ENCODE results near the gene CRABP1.
"Not testable (repeated sequence)": the region's sequence is repeated elsewhere in the genome, so short reads cannot be mapped to it uniquely, and the experiment has no call there.

The CRABP1 gene

DNA sequence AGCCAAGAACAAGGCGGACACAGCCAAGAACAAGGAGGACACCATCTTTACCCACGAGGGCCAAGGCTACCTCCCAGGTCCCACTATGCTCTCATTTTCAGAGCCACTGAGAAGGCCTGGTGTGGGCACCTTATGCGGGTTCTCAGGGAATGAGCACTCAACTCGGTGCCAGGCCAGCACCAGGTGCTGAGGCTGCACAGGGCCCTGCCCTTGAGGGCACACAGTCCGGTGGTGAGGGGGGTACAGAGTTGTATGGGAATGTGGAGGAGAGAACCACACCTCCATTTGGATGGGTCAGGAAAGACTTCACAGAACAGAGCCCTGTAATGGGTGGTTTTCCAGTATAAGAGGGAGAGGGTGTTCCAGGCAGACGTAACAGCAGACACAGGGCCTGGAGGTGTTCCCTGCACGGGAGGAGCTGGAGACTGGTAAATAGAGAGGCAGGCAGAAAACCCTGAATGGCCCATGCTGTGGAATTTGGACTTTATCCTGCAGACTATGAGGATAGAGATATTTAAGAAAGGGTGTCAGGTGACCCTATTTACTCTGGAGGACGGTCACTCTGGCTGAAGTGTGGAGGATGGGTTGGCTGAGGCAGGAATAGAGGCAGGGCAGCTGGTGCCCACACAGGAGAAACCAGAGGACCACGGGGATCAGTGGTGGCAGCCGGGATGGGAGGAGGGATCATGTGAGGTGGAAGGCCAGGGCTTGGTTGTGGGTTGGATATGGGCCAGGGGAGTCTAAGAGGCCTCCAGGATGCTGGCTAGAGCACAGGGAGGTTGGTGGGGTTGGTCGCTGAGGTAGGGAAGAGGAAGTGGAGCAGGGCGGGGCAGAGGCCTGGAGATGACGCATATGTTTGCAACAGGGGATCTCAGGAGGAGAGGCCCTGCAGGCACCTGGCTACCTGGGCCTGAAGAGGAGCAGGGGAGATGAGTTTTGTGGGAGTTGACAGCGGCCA, 34.6 kb downstream of the CRABP1 start:
- DNase-seq (ENCODE audit: low spot score) = no peak

DNA sequence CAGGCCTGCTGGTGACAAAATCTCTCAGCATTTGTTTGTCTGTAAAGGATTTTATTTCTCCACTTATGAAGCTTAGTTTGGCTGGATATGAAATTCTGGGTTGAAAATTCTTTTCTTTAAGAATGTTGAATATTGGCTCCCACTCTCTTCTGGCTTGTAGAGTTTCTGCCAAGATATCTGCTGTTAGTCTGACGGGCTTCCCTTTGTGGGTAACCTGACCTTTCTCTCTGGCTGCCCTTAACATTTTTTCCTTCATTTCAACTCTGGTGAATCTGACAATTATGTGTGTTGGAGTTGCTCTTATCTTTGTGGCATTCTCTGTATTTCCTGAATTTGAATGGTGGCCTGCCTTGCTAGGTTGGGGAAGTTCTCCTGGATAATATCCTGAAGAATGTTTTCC, 40.0 kb downstream of the CRABP1 start:
- not testable (repeated sequence) for DNase-seq (ENCODE audit: low spot score)

DNA sequence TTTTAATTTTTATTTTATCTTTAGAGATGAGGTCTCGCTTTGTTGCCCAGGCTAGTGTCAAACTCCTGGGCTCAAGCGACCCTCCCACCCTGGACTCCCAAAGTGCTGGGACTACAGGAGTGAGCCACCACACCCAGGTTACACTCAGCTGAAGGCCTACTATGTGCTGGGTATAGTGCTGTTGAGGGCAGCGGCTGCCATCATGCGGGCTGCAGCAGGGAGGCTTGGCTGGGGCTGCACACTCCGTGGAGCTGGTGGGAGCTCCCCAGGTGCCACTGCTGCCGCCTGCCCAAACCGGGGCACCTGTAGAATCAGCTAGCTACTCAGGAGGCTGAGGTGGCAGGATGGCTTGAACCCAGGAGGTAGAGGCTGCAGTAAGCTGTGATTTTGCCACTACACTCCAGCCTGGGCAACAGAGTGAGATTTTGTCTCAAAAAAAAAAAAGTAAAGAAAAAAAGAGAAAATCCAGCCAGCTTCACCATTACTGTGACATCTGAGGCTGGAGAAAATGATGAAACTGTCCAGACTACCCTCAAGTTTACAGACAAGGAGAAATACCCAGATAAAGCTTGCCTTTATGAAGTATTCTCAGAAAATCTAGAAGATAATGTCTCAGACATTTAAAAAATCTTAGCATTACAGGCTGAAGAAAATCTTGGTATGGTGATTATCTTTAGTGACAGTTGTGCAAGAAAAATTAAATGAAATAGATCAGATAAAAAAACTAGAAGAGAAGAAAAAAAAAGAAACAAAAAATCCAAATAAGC, 42.1 kb downstream of the CRABP1 start:
- DNase-seq (ENCODE audit: low spot score) = no peak

DNA sequence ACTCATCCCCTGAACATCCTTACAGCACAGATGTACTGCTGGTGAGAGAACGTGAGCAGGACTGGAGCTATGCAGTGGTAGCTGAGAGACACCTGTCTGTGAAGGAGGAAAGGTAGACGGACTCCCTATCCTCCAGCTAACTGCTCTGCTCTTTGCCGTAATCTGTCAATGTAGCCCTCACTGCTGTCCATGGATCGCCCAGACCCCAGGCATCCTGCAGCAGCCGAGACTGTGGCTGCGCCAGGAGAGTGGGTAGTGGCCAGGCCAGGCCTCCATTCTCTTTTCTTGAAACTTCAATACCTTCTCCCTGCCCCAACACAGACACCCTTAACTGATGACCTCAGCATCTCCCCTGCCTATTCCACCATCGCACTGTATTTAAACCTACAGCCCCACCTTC, 44.5 kb downstream of the CRABP1 start:
- no peak for DNase-seq (ENCODE audit: low spot score)

DNA sequence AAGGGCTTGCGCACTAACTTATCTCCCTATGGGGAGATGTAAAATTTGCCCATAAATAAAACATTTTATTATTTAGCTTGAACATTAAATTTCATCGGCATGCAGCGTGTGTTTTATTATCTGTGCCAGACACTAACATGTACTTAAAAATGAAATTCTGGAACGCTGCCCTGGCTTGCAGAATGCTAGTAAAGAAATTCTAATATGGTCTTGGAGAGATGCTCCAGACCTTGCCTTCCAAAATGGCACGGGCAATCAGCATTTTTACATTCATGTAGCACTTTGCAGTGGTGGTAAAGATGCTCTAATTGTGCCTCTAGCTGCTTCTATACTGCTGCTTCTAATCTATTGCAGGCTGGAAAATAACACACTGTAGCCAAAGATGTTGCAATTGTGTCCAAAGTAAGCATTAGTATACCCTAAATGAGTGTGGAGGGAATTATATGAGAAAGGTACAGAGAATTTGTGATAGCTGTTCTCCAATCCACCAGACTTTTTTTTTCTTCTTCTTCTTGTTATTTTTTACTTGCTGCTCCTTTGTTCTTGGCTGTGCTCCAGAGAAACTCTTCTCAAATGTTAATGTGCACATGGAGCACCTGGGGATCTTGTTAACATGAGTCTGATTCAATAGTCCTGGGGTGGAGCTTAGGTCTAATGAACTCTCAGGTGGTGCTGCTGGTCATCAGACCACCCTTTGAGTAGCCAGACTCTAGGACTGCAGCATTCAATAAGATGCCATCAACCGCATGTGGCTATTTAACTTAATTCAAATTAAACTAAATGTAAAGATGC, 47.3 kb downstream of the CRABP1 start:
- no peak for DNase-seq (ENCODE audit: low spot score)

DNA sequence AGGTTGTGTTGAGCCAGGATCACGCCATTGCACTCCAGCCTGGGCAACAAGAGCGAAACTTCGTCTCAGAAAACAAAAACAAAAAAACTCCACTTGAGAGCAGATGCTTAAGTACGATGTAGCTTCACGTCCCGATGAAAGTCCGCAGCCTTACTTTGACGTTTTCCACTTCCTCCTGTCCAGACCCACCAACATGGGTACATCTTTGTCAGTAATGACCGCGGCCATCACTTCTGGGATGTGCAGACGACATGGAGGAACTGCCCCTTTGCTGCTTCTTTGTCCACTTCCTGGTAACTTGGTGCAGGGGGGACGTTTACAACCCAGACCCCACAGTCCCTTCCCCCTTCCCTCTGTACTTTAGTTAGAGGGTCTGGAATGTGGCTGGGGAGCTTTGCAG, 48.7 kb downstream of the CRABP1 start:
- DNase-seq (ENCODE audit: low spot score) = no peak

DNA sequence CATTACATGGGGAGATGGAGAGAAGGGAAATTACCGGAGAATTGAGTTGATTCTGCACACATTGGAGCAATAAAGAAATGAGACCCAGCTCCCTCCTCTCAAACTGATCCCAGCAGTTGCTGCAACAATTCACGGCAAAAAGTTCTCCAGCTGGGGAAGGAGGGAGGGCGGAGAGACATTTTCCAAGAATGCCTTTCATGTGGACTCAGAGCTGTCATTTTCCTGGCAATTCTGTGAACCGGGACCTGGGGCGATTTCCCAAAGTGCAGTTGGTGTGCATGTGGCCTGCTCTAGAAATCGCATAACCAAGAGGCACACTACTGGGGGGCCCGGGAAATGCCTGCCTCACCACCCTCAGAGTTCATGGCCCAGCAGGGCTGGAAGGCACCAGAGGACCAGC, 49.2 kb downstream of the CRABP1 start:
- DNase-seq (ENCODE audit: low spot score) = peak; percentile 31

DNA sequence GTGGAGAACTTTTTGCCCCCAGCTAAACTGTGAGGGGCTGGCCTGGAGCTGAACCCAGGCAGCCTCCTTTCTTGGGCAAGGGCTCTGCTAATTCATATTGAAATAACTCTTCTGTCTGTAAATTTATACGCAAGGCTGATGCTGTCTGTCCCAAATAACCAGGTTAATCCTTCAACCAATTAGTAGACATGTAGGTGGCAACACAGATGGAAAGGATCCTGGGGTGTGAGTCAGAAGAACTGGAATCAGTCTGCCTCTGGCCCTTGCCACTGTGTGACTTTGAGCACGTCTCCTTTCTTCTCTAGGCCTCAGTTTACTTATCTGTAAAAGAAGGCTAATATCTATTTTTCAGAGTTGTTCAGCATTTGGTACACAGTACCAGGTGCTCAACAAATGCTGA, 49.6 kb downstream of the CRABP1 start:
- no peak for DNase-seq (ENCODE audit: low spot score)

DNA sequence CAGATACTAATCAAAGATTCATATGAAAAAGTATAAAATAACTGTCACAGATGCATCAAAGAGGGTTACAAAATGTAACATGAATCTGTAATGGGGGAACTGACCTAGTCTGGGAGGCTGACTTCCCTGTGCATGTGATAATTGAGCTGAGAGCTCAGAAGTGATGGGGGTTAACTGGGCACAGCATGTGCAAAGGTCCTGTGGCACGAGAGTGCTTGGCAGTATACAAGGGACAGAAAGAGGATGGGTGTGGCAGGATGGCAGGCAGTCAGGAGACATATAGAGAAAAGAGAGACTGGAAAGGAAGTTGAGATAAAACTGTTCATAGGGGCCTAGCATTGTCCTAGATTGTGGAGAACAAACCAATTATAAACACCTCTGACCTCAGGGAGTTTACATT, 50.1 kb downstream of the CRABP1 start:
- no peak for DNase-seq (ENCODE audit: low spot score)

DNA sequence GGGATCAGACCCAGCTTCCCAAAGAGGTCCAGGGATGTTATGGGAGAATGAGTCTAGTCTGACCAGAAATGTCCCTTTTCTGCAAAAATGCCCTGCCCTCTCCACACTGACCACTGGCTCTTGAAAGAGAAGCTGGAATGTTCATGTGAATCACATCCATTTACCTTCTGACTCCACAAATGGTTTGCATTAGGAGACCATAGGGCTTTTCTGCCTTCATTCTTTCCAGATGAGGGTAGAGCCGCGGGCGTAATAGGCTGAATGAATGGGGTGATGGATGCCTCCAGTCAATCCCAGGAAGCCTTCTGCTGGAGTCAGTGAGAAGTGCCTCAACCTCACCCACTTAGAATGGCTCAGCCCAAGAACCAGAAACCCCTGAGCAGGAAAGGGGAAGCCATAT, 50.7 kb downstream of the CRABP1 start:
- peak; percentile 23 for DNase-seq (ENCODE audit: low spot score)

DNA sequence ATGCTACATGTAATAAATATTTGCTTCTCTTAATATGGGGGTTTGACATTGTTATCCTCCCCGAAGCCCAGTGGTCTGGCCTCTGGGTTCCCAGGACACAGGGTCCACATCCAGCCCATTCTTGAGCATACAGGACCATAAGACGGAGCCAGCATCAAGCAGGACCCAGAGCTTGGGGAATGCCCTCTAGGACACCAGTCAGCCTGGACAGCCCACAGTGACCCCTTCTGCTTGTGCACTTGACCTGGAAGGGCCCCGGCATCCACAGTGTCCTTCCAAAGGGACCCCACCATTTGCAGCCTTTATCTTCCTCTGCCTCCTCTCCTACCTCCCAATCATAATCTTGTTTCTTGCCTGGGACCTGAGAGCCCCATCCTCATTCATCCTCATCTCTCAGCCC, 51.6 kb downstream of the CRABP1 start:
- no peak for DNase-seq (ENCODE audit: low spot score)

DNA sequence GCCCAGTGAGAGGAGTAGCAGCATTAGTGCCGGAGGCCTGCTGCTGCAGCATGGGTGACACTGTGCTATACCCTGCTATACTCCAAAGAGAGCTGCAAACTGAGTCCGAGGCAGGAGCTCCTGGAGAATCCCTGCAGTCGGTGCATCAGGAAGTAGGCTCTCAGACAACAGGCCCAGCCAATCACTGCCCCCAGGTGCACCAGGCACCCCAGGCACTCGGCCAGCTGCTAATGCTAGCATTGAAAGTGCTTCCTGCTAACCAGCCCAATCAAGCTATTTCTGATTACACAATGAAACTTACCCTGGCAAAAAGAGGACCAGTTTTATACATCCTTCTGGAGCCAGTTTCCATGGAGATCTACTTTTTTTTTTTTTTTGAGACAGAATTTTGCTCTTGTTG, 52.3 kb downstream of the CRABP1 start:
- no peak for DNase-seq (ENCODE audit: low spot score)

DNA sequence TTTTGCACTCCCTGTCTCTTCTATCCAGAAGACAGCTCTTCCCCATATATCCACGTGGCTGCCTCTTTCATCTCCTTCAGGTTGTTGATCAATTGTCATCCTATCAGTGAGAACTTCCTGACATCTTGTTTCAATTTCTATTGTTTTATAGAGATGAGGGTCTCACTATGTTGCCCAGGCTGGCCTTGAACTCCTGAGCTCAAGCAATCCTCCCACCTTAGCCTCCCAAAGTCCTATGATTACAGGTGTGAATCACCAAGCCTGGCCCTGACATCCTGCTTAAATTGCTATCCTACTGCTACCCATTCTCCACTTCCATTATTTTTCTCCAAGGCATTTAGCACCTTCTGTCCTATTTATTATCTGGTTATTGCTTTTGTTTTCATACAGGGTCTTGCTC, 53.0 kb downstream of the CRABP1 start:
- DNase-seq (ENCODE audit: low spot score) = no peak

DNA sequence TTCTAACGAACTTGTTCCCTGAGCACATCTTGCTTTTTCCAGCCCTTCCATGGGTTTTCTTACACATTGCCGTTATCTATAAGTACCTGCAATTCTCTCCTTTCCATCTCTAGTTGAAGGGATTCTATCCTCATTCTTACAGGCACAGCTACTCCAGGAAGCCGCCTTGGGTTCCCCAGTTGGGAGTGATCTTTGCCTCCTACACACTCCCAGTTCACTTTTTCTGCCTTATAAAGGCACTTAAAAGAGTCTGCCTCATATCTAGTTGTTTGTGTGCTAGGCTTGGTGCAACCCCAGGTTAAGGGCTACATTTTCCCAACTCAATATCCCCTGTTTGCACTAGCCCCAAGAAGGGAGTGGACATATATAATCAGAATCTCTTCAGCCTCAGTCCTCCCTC, 53.9 kb downstream of the CRABP1 start:
- no peak for DNase-seq (ENCODE audit: low spot score)

DNA sequence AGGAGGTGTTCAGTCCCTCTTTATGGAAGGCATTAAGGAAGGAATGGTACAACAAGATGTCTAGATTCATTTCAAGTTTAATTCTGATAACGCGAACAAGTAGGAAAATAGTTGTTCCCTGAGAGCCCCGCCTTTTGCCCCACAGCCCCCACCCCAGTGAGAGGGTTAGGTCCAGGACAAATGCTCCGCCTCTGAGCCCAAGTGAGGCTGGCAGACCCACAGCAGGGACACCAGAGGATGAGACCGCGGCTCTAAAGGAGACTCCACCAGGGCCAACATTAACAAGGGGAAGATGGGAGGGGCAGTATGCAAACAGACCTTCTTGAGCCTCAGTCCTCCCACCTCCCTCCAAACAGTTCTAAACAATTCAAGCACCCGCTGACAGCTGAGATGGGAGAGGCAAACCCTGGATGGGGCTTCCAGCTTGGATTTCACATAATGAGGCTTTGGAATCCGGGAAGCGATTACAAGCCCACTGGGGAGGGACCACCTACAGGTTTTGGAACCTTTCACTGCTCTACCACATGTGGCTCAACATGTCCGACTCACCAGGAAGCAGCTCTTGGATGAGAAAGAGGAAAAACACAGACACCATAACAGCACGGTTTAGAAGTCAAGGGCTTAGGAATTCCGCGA, 54.9 kb downstream of the CRABP1 start:
- DNase-seq (ENCODE audit: low spot score) = no peak

DNA sequence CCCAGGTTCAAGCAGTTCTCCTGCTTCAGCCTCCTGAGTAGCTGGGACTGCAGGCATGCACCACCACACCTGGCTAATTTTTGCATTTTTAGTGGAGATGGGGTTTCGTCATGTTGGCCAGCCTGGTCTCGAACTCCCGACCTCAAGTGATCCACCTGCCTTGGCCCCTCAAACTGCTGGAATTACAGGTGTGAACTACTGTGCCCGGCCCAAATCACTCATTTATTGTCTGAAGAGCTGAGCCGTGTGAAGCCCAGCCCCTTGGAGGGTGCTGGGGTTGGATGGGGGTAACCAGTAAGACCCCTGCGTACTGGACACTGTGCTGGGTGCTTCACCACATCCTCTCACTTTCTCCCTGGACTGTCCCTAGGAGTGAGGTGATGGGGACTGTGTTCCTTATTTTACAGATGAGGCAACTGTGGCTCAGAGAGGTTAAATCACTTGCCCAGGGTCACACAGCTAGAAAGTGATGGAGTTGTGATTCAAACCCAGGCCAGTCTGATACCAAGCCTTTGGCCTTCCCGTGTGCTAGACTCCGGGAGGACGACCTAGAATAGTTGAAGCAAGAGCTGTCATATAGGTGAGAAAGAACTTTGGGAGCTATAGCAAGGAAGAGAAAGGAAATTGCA, 56.1 kb downstream of the CRABP1 start:
- DNase-seq (ENCODE audit: low spot score) = no peak

DNA sequence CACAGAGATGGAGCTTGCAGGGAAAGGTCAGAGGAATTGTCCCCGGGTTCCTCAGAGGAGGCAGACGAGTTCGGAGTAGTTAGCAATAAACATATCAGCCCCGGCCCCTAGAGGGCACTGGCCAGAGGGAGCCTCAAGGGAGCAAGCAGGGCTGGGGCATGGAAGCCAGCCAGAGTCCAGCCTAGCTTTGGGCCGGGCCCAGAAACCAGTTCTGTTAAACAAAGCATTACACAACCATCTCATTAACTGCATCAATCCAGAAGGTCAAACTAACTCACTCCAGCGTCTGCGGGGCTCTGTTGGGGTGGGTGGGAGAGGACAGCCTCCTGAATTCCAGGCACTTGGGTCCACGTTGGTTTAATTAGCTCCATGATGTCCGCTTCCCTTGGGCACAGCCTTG, 56.8 kb downstream of the CRABP1 start:
- DNase-seq (ENCODE audit: low spot score) = peak; percentile 60

DNA sequence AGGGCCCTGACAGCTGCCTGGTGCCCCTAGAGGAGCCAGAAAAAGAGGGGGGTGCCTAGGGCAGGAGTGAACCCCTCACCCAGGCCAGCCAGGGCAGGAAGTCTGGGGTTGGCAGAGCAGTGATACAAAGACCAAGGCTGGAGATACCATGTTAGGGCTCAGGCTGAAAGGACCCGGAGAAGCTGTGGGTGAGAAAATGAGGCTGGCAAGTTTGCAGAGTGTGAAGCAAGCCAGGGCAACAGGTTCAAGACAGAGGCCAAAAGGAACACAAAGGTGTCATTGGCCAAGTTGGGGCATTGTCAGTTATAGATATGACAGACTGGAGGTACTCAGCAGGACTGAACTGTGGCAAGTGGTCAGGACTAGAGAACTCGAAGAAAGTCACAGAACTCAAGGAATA, 57.2 kb downstream of the CRABP1 start:
- no peak for DNase-seq (ENCODE audit: low spot score)
